ENCODE data around the gene RGS13. TPM values are rescaled to one million over a fixed set of nuclear protein-coding genes. Genes with fewer than 3 reads are reported as not detected.

The RGS13 gene
- total and polyA plus RNA-seq, 2 experiments from 2014 or later, result not detected

GRCh38 chr1:192595299-192595698 lies 40.6 kb upstream of the RGS13 start:
- H3K9me3 Mint-ChIP-seq, result no peaks in the 10 kb centered on the region
- no peaks in the 10 kb centered on the region for H4K20me1 ChIP-seq (replicated peaks; ENCODE audit: insufficient read depth)
- H3K79me2 ChIP-seq (replicated peaks; ENCODE audit: insufficient read depth), result no peaks in the 10 kb centered on the region
- H3K27ac Mint-ChIP-seq, result no peak overlapping the region
- H3K4me3 ChIP-seq, result no peak overlapping the region
- H3K4me1 ChIP-seq (ENCODE audit: insufficient read depth), result no peaks in the 10 kb centered on the region
- H3F3A ChIP-seq (replicated peaks; ENCODE audit: low read depth), result no peaks in the 10 kb centered on the region
- H3K4me3 Mint-ChIP-seq, result no peak overlapping the region
- H3K27me3 Mint-ChIP-seq (ENCODE audit: insufficient read depth, low read depth, poor library complexity), result no peaks in the 10 kb centered on the region
- H3K27ac ChIP-seq (ENCODE audit: low read depth), result no peak overlapping the region
- no peaks in the 10 kb centered on the region for H3K27me3 ChIP-seq (ENCODE audit: insufficient read depth)
- peaks cover 3% of the 10 kb centered on the region; the same call in 2 of the 3 replicates for H3K4me1 Mint-ChIP-seq
- no peak for DNase-seq (ENCODE audit: low spot score)
- H3K4me2 ChIP-seq, result no peak overlapping the region
- no peaks in the 10 kb centered on the region for H3K9me2 ChIP-seq (ENCODE audit: insufficient read depth)
- no peak for ATAC-seq
- H3K36me3 Mint-ChIP-seq (ENCODE audit: low read depth), result no peaks in the 10 kb centered on the region
- no peaks in the 10 kb centered on the region for H3K36me3 ChIP-seq (ENCODE audit: insufficient read depth)
- no peak overlapping the region for H2AFZ ChIP-seq
- TF ChIP-seq EZH2 (IDR thresholded peaks at IDR 0.05; ENCODE audit: low read depth, unreplicated experiment), result no peak
- TF ChIP-seq, protein P1, sequence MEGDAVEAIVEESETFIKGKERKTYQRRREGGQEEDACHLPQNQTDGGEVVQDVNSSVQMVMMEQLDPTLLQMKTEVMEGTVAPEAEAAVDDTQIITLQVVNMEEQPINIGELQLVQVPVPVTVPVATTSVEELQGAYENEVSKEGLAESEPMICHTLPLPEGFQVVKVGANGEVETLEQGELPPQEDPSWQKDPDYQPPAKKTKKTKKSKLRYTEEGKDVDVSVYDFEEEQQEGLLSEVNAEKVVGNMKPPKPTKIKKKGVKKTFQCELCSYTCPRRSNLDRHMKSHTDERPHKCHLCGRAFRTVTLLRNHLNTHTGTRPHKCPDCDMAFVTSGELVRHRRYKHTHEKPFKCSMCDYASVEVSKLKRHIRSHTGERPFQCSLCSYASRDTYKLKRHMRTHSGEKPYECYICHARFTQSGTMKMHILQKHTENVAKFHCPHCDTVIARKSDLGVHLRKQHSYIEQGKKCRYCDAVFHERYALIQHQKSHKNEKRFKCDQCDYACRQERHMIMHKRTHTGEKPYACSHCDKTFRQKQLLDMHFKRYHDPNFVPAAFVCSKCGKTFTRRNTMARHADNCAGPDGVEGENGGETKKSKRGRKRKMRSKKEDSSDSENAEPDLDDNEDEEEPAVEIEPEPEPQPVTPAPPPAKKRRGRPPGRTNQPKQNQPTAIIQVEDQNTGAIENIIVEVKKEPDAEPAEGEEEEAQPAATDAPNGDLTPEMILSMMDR (conservative IDR thresholded peaks at IDR 0.05; ENCODE audit: low read depth in 2 of 2), result no peak
- no peak for TF ChIP-seq CREB1 (CRISPR knock-in tag; IDR thresholded peaks at IDR 0.05; ENCODE audit: low read depth)
- TF ChIP-seq NANOG (IDR thresholded peaks at IDR 0.05; ENCODE audit: borderline replicate concordance), result no peak
- no peak for TF ChIP-seq POLR2AphosphoS5 (IDR thresholded peaks at IDR 0.05; ENCODE audit: low read depth)
- TF ChIP-seq EZH2phosphoT487 (IDR thresholded peaks at IDR 0.05; ENCODE audit: unreplicated experiment), result no peak
- TF ChIP-seq, protein P2, sequence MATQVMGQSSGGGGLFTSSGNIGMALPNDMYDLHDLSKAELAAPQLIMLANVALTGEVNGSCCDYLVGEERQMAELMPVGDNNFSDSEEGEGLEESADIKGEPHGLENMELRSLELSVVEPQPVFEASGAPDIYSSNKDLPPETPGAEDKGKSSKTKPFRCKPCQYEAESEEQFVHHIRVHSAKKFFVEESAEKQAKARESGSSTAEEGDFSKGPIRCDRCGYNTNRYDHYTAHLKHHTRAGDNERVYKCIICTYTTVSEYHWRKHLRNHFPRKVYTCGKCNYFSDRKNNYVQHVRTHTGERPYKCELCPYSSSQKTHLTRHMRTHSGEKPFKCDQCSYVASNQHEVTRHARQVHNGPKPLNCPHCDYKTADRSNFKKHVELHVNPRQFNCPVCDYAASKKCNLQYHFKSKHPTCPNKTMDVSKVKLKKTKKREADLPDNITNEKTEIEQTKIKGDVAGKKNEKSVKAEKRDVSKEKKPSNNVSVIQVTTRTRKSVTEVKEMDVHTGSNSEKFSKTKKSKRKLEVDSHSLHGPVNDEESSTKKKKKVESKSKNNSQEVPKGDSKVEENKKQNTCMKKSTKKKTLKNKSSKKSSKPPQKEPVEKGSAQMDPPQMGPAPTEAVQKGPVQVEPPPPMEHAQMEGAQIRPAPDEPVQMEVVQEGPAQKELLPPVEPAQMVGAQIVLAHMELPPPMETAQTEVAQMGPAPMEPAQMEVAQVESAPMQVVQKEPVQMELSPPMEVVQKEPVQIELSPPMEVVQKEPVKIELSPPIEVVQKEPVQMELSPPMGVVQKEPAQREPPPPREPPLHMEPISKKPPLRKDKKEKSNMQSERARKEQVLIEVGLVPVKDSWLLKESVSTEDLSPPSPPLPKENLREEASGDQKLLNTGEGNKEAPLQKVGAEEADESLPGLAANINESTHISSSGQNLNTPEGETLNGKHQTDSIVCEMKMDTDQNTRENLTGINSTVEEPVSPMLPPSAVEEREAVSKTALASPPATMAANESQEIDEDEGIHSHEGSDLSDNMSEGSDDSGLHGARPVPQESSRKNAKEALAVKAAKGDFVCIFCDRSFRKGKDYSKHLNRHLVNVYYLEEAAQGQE (IDR thresholded peaks at IDR 0.05; ENCODE audit: unreplicated experiment), result no peak
- no peak for TF ChIP-seq ZNF331 (CRISPR knock-in tag; IDR thresholded peaks at IDR 0.05; ENCODE audit: low read depth)
- TF ChIP-seq JUNB (IDR thresholded peaks at IDR 0.05; ENCODE audit: unreplicated experiment), result no peak
- TF ChIP-seq, protein P3, sequence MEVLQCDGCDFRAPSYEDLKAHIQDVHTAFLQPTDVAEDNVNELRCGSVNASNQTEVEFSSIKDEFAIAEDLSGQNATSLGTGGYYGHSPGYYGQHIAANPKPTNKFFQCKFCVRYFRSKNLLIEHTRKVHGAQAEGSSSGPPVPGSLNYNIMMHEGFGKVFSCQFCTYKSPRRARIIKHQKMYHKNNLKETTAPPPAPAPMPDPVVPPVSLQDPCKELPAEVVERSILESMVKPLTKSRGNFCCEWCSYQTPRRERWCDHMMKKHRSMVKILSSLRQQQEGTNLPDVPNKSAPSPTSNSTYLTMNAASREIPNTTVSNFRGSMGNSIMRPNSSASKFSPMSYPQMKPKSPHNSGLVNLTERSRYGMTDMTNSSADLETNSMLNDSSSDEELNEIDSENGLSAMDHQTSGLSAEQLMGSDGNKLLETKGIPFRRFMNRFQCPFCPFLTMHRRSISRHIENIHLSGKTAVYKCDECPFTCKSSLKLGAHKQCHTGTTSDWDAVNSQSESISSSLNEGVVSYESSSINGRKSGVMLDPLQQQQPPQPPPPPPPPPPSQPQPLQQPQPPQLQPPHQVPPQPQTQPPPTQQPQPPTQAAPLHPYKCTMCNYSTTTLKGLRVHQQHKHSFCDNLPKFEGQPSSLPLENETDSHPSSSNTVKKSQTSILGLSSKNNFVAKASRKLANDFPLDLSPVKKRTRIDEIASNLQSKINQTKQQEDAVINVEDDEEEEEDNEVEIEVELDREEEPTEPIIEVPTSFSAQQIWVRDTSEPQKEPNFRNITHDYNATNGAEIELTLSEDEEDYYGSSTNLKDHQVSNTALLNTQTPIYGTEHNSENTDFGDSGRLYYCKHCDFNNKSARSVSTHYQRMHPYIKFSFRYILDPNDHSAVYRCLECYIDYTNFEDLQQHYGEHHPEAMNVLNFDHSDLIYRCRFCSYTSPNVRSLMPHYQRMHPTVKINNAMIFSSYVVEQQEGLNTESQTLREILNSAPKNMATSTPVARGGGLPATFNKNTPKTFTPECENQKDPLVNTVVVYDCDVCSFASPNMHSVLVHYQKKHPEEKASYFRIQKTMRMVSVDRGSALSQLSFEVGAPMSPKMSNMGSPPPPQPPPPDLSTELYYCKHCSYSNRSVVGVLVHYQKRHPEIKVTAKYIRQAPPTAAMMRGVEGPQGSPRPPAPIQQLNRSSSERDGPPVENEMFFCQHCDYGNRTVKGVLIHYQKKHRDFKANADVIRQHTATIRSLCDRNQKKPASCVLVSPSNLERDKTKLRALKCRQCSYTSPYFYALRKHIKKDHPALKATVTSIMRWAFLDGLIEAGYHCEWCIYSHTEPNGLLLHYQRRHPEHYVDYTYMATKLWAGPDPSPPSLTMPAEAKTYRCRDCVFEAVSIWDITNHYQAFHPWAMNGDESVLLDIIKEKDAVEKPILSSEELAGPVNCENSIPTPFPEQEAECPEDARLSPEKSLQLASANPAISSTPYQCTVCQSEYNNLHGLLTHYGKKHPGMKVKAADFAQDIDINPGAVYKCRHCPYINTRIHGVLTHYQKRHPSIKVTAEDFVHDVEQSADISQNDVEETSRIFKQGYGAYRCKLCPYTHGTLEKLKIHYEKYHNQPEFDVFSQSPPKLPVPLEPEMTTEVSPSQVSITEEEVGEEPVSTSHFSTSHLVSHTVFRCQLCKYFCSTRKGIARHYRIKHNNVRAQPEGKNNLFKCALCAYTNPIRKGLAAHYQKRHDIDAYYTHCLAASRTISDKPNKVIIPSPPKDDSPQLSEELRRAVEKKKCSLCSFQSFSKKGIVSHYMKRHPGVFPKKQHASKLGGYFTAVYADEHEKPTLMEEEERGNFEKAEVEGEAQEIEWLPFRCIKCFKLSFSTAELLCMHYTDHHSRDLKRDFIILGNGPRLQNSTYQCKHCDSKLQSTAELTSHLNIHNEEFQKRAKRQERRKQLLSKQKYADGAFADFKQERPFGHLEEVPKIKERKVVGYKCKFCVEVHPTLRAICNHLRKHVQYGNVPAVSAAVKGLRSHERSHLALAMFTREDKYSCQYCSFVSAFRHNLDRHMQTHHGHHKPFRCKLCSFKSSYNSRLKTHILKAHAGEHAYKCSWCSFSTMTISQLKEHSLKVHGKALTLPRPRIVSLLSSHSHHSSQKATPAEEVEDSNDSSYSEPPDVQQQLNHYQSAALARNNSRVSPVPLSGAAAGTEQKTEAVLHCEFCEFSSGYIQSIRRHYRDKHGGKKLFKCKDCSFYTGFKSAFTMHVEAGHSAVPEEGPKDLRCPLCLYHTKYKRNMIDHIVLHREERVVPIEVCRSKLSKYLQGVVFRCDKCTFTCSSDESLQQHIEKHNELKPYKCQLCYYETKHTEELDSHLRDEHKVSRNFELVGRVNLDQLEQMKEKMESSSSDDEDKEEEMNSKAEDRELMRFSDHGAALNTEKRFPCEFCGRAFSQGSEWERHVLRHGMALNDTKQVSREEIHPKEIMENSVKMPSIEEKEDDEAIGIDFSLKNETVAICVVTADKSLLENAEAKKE (CRISPR knock-in tag; IDR thresholded peaks at IDR 0.05), result no peak
- TF ChIP-seq STAT1 (IDR thresholded peaks at IDR 0.05; ENCODE audit: unreplicated experiment), result no peak
- TF ChIP-seq, protein P4, sequence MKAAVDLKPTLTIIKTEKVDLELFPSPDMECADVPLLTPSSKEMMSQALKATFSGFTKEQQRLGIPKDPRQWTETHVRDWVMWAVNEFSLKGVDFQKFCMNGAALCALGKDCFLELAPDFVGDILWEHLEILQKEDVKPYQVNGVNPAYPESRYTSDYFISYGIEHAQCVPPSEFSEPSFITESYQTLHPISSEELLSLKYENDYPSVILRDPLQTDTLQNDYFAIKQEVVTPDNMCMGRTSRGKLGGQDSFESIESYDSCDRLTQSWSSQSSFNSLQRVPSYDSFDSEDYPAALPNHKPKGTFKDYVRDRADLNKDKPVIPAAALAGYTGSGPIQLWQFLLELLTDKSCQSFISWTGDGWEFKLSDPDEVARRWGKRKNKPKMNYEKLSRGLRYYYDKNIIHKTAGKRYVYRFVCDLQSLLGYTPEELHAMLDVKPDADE (IDR thresholded peaks at IDR 0.05), result no peak
- no peak for TF ChIP-seq ZNF114 (CRISPR knock-in tag; IDR thresholded peaks at IDR 0.05)
